Mesenteric fat pad (tissue), 1 donor: Measurements from ENCODE around the gene SRSF10. TPM values are rescaled to one million over a fixed set of nuclear protein-coding genes. Genes with fewer than 3 reads are reported as not detected.
"Not testable (repeated sequence)": the region's sequence is repeated elsewhere in the genome, so short reads cannot be mapped to it uniquely, and the experiment has no call there.

Experiments used
- DNase-seq: peaks from one replicate; pipeline ENCODE4 v3.0.0-alpha.2; 2020; ENCODE audit warnings: low spot score
- total RNA-seq: library from RNA; stranded (reverse); fragmentation: NEBNext Ultra II Directional; extraction: Animal tissue kit (Norgen Biotek cat#: 25700); gene quantifications from one replicate; pipeline ENCODE4 v1.2.1, GENCODE V29; 2021
- donor health status: DM: yes; HTN: yes; CAD: no.

SRSF10 gene
- total RNA-seq, 1 donor from 2014 or later, result 85.4 TPM

GRCh38 chr1:23959461-23960290 lies 20.5 kb downstream of the SRSF10 start, which contains the start of gene PNRC2:
Gene PNRC2, plus strand, starts transcription at chr1:23959828. Its CDS starts 1,630 bp downstream, at chr1:23961458.
- DNase-seq, result peak; percentile 99

GRCh38 chr1:23958810-23959460 lies 21.2 kb downstream of the SRSF10 start:
- DNase-seq, result peak; percentile 92

- DNase-seq, result not testable (repeated sequence)
Measured at GRCh38 chr1:23958040-23958809, 21.9 kb downstream of the SRSF10 start.

- no peak for DNase-seq
Measured at GRCh38 chr1:23957096-23957495, 23.0 kb downstream of the SRSF10 start.

- DNase-seq, result no peak
Measured at GRCh38 chr1:23953020-23953419, 27.1 kb downstream of the SRSF10 start.

GRCh38 chr1:23947366-23947765 lies 32.8 kb downstream of the SRSF10 start:
- no peak for DNase-seq

- no peak for DNase-seq
Measured at GRCh38 chr1:23936481-23937176, 43.5 kb downstream of the SRSF10 start.

- DNase-seq, result no peak
Measured at GRCh38 chr1:23931491-23931880, 48.6 kb downstream of the SRSF10 start.

- peak; percentile 5 for DNase-seq
Measured at GRCh38 chr1:23930861-23931490, 49.2 kb downstream of the SRSF10 start.

- no peak for DNase-seq
Measured at GRCh38 chr1:23930270-23930669, 49.9 kb downstream of the SRSF10 start.

- peak; percentile 16 for DNase-seq
Measured at GRCh38 chr1:23928789-23929188, 51.3 kb downstream of the SRSF10 start.

GRCh38 chr1:23927097-23927496 lies 53.0 kb downstream of the SRSF10 start:
- DNase-seq, result peak; percentile 26

GRCh38 chr1:23925279-23925678 lies 54.8 kb downstream of the SRSF10 start:
- peak; percentile 3 for DNase-seq

GRCh38 chr1:23924601-23925000 lies 55.5 kb downstream of the SRSF10 start:
- DNase-seq, result peak; percentile 81

- DNase-seq, result peak; percentile 88
Measured at GRCh38 chr1:23923592-23924499, 56.3 kb downstream of the SRSF10 start.

GRCh38 chr1:23922321-23922943 lies 57.7 kb downstream of the SRSF10 start:
- DNase-seq, result peak; percentile 2

GRCh38 chr1:23916209-23917131 lies 63.7 kb downstream of the SRSF10 start:
- no peak for DNase-seq

GRCh38 chr1:23915466-23915865 lies 64.7 kb downstream of the SRSF10 start:
- DNase-seq, result no peak
